ENCODE data around the gene LAMA3. TPM values are rescaled to one million over a fixed set of nuclear protein-coding genes. Genes with fewer than 3 reads are reported as not detected.

The LAMA3 gene
- total RNA-seq, 1 donor from 2014 or later: 0.47 TPM

DNA sequence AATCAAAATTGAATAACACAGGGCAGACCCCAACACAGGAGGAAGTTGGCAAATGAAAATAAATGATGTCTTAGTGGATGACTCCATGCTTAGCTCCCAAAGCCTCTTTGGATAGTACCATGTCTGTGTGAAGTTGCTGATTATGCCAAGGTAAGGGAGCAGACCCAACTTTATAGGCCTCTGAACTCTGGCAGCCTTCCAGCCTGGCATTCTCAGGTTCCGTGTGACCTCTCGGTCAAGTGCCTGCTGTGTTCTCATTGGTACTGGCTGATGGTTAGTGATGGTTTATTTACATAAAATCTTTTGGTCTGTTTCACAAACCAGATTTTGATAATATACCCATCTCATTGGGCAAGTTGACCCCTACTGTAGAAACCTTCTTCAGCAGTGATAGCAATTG lies 213.1 kb downstream of the LAMA3 start:
- Histone ChIP-seq H3K27ac (no peak overlapping the region), H3K27me3 (no peaks in the 10 kb centered on the region), H2AFZ (replicated peaks) (no peak overlapping the region), H3K4me1 (no peaks in the 10 kb centered on the region), H4K20me1 (ENCODE audit: low read depth) (no peaks in the 10 kb centered on the region), H3K36me3 (no peaks in the 10 kb centered on the region), H3K9ac (no peak overlapping the region), H3K79me2 (ENCODE audit: low read depth) (no peaks in the 10 kb centered on the region), H3K4me3 (no peak overlapping the region), H3K9me3 (ENCODE audit: low read depth) (no peaks in the 10 kb centered on the region), H3K4me2 (no peak overlapping the region), H3F3A (ENCODE audit: low read depth) (no peaks in the 10 kb centered on the region)
- Mint-ChIP-seq H3K4me3 (no peak overlapping the region), H3K36me3 (no peaks in the 10 kb centered on the region), H3K27ac (no peak overlapping the region), H3K27me3 (ENCODE audit: insufficient read depth, low read depth) (no peaks in the 10 kb centered on the region), H3K4me1 (peaks cover 9% of the 10 kb centered on the region), H3K9me3 (no peaks in the 10 kb centered on the region)
- no peak for DNase-seq (ENCODE audit: low spot score)
- no peak for TF ChIP-seq EZH2phosphoT487 (IDR thresholded peaks at IDR 0.05)
- no peak for TF ChIP-seq EZH2 (IDR thresholded peaks at IDR 0.05)
- TF ChIP-seq, protein P1, sequence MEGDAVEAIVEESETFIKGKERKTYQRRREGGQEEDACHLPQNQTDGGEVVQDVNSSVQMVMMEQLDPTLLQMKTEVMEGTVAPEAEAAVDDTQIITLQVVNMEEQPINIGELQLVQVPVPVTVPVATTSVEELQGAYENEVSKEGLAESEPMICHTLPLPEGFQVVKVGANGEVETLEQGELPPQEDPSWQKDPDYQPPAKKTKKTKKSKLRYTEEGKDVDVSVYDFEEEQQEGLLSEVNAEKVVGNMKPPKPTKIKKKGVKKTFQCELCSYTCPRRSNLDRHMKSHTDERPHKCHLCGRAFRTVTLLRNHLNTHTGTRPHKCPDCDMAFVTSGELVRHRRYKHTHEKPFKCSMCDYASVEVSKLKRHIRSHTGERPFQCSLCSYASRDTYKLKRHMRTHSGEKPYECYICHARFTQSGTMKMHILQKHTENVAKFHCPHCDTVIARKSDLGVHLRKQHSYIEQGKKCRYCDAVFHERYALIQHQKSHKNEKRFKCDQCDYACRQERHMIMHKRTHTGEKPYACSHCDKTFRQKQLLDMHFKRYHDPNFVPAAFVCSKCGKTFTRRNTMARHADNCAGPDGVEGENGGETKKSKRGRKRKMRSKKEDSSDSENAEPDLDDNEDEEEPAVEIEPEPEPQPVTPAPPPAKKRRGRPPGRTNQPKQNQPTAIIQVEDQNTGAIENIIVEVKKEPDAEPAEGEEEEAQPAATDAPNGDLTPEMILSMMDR (IDR thresholded peaks at IDR 0.05): no peak

DNA sequence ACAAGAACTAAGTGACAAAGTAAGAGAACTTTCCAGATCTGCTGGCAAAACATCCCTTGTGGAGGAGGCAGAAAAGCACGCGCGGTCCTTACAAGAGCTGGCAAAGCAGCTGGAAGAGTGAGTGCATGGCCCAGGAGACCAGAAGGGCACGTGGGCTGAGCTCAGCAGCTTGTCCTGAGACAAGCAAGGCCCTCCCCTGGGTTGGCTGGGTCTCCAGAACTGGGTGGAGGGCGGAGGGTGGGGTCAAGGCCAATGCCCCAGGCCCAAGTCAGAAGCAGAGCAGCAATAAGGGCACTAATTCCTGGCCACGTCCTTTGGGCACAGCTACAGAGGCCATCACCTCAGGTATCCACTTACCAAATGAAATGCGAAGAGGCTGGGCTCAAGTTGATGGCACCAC lies 214.7 kb downstream of the LAMA3 start:
- no peak for DNase-seq (ENCODE audit: low spot score)
- Mint-ChIP-seq H3K4me3 (no peak overlapping the region), H3K4me1 (peaks cover 9% of the 10 kb centered on the region), H3K27ac (no peak overlapping the region), H3K36me3 (no peaks in the 10 kb centered on the region), H3K9me3 (no peaks in the 10 kb centered on the region), H3K27me3 (ENCODE audit: insufficient read depth, low read depth) (no peaks in the 10 kb centered on the region)
- Histone ChIP-seq H3K27me3 (no peaks in the 10 kb centered on the region), H3K36me3 (no peaks in the 10 kb centered on the region), H3K9me3 (ENCODE audit: low read depth) (no peaks in the 10 kb centered on the region), H3K4me2 (no peak overlapping the region), H2AFZ (replicated peaks) (no peak overlapping the region), H3F3A (ENCODE audit: low read depth) (no peaks in the 10 kb centered on the region), H3K27ac (no peak overlapping the region), H4K20me1 (ENCODE audit: low read depth) (no peaks in the 10 kb centered on the region), H3K9ac (no peak overlapping the region), H3K4me3 (no peak overlapping the region), H3K79me2 (ENCODE audit: low read depth) (no peaks in the 10 kb centered on the region), H3K4me1 (no peaks in the 10 kb centered on the region)
- TF ChIP-seq, protein P1 (IDR thresholded peaks at IDR 0.05): no peak
- TF ChIP-seq EZH2phosphoT487 (IDR thresholded peaks at IDR 0.05) (no peak), EZH2 (IDR thresholded peaks at IDR 0.05) (no peak)

DNA sequence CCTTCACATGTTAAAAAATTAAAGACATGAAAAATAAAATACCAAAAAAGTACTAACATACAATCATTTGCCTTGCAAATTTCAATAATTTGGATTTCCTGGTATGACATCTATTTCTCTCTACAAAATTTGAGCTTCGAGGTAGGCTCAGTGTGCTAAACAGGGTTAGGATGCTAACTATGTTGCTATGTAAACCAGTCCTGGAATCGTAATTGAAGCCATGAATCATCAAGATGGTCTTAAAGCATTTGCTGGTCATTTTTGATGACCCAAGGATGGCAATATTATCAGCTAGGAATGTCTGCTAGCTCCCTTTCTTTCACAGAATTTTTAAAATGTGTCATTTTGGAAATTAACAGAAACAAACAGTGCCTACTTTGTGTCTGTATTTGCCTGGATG lies 217.4 kb downstream of the LAMA3 start:
- no peak overlapping the region for H3K9ac ChIP-seq
- H3K4me2 ChIP-seq: no peak overlapping the region
- H3K4me1 ChIP-seq: no peaks in the 10 kb centered on the region
- H3K36me3 Mint-ChIP-seq: no peaks in the 10 kb centered on the region
- no peaks in the 10 kb centered on the region for H3K36me3 ChIP-seq
- H3K27me3 ChIP-seq: no peaks in the 10 kb centered on the region
- no peak overlapping the region for H3K27ac Mint-ChIP-seq
- TF ChIP-seq EZH2 (IDR thresholded peaks at IDR 0.05) (no peak), EZH2phosphoT487 (IDR thresholded peaks at IDR 0.05) (no peak)
- TF ChIP-seq, protein P1 (IDR thresholded peaks at IDR 0.05): no peak
- no peaks in the 10 kb centered on the region for H3K79me2 ChIP-seq (ENCODE audit: low read depth)
- no peaks in the 10 kb centered on the region for H4K20me1 ChIP-seq (ENCODE audit: low read depth)
- DNase-seq (ENCODE audit: low spot score): no peak
- H3K4me3 ChIP-seq: no peak overlapping the region
- no peak overlapping the region for H3K4me3 Mint-ChIP-seq
- H3K27me3 Mint-ChIP-seq (ENCODE audit: insufficient read depth, low read depth): no peaks in the 10 kb centered on the region
- no peaks in the 10 kb centered on the region for H3K9me3 Mint-ChIP-seq
- no peaks in the 10 kb centered on the region for H3K4me1 Mint-ChIP-seq
- no peak overlapping the region for H2AFZ ChIP-seq (replicated peaks)
- H3F3A ChIP-seq (ENCODE audit: low read depth): no peaks in the 10 kb centered on the region
- no peak overlapping the region for H3K27ac ChIP-seq
- no peaks in the 10 kb centered on the region for H3K9me3 ChIP-seq (ENCODE audit: low read depth)

Measured in neural progenitor cell (in vitro differentiated cells).